Measurements from ENCODE around the gene CTAGE9. TPM values are rescaled to one million over a fixed set of nuclear protein-coding genes. Genes with fewer than 3 reads are reported as not detected.

Gene CTAGE9
- total RNA-seq, 2 experiments from 2014 or later, result not detected

GRCh38 chr6:131730264-131730663 is 19.4 kb upstream of the CTAGE9 start:
- Mint-ChIP-seq H3K4me1 (ENCODE audit: low read depth) (no peaks in the 10 kb centered on the region), H3K4me3 (no peak overlapping the region), H3K27me3 (peaks cover 5% of the 10 kb centered on the region), H3K9me3 (no peaks in the 10 kb centered on the region), H3K27ac (no peak overlapping the region), H3K36me3 (ENCODE audit: low read depth) (no peaks in the 10 kb centered on the region)
- TF ChIP-seq CTCF (IDR thresholded peaks at IDR 0.05), result no peak
- no peak for ATAC-seq
- intact Hi-C loops (cut with micrococcal nuclease), result no loop called here
- ChIA-PET POLR2A (no interaction called here), CTCF (interaction anchor here (0.6 to 1.2 kb wide), 2 partner anchors 185 to 267 kb away, joined by 3 read pairs; no protein-coding TSS in a partner anchor)
- DNase-seq, result no peak

- H3K9me3 Mint-ChIP-seq, result no peaks in the 10 kb centered on the region
- ChIA-PET POLR2A (no interaction called here), CTCF (interaction anchor here (0.6 kb wide), 1 partner anchor 268 kb away, joined by 3 read pairs; no protein-coding TSS in a partner anchor)
- intact Hi-C loops (cut with micrococcal nuclease), result no loop called here
- H3K4me1 Mint-ChIP-seq (ENCODE audit: low read depth), result no peaks in the 10 kb centered on the region
- H3K4me3 Mint-ChIP-seq, result no peak overlapping the region
- DNase-seq (no peak), ATAC-seq (no peak)
- H3K36me3 Mint-ChIP-seq (ENCODE audit: low read depth), result no peaks in the 10 kb centered on the region
- H3K27ac Mint-ChIP-seq, result no peak overlapping the region
- H3K27me3 Mint-ChIP-seq, result peaks cover 5% of the 10 kb centered on the region
- TF ChIP-seq CTCF (IDR thresholded peaks at IDR 0.05), result no peak
Measured at GRCh38 chr6:131729550-131729949, 18.7 kb upstream of the CTAGE9 start.

DNA sequence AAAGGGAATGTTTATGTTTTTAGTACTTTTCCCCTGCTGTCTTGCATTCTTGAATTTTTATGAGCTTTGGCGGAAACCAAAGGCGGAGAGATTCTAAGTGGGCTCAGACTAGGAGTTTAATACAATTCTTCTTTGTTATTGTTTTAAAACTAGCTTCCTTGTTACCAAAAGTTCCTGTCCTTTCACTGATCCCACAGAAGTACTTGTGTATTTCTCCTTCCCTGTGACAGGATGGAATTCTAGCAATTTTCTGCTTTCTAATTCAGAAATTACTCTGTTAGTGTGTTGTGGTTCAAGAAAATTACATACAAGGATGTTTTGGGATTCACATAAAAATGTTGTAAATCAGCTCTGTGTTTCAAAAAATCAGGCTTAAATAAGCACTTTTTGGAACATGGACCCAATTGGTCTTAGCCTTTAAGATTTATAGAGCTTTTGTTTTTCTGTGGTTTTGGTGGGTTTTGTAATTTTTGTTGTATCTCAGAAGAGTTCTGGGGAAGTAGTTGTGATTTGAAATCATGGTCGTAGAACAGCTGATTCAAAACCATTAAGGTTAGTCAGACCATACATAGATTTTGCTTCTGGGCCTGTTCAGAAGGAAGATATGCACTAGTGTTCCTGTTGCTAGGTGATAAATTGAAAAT is 17.6 kb upstream of the CTAGE9 start:
- no peaks in the 10 kb centered on the region for H3K36me3 Mint-ChIP-seq (ENCODE audit: low read depth)
- no peak overlapping the region for H3K4me3 Mint-ChIP-seq
- no peak for ATAC-seq
- CTCF ChIA-PET, result interaction anchor here (0.9 kb wide), 1 partner anchor 33 kb away, joined by 3 read pairs; no protein-coding TSS in a partner anchor
- H3K4me1 Mint-ChIP-seq (ENCODE audit: low read depth), result peaks cover 4% of the 10 kb centered on the region
- no peak for TF ChIP-seq CTCF (IDR thresholded peaks at IDR 0.05)
- peaks cover 5% of the 10 kb centered on the region for H3K27me3 Mint-ChIP-seq
- intact Hi-C loops (cut with micrococcal nuclease), result no loop called here
- H3K27ac Mint-ChIP-seq, result no peak overlapping the region
- POLR2A ChIA-PET, result no interaction called here
- no peak for DNase-seq
- no peaks in the 10 kb centered on the region for H3K9me3 Mint-ChIP-seq

- POLR2A ChIA-PET, result no interaction called here
Measured at GRCh38 chr6:131727868-131728267, 17.1 kb upstream of the CTAGE9 start.

More at GRCh38 chr6:131727868-131728267, 17.1 kb upstream of the CTAGE9 start:
- DNase-seq (no peak), ATAC-seq (no peak)
- peaks cover 4% of the 10 kb centered on the region for H3K4me1 Mint-ChIP-seq (ENCODE audit: low read depth)
- CTCF ChIA-PET, result interaction anchor here (0.9 kb wide), 1 partner anchor 33 kb away, joined by 3 read pairs; no protein-coding TSS in a partner anchor
- H3K9me3 Mint-ChIP-seq, result no peaks in the 10 kb centered on the region
- intact Hi-C loops (cut with micrococcal nuclease), result no loop called here
- H3K36me3 Mint-ChIP-seq (ENCODE audit: low read depth), result no peaks in the 10 kb centered on the region
- H3K27ac Mint-ChIP-seq, result no peak overlapping the region
- no peak overlapping the region for H3K4me3 Mint-ChIP-seq
- H3K27me3 Mint-ChIP-seq, result peaks cover 5% of the 10 kb centered on the region
- TF ChIP-seq CTCF (IDR thresholded peaks at IDR 0.05), result no peak
